ENCODE measurements around the gene CNRIP1.
"Not testable (repeated sequence)": the region's sequence is repeated elsewhere in the genome, so short reads cannot be mapped to it uniquely, and the experiment has no call there.

CNRIP1 gene

DNA sequence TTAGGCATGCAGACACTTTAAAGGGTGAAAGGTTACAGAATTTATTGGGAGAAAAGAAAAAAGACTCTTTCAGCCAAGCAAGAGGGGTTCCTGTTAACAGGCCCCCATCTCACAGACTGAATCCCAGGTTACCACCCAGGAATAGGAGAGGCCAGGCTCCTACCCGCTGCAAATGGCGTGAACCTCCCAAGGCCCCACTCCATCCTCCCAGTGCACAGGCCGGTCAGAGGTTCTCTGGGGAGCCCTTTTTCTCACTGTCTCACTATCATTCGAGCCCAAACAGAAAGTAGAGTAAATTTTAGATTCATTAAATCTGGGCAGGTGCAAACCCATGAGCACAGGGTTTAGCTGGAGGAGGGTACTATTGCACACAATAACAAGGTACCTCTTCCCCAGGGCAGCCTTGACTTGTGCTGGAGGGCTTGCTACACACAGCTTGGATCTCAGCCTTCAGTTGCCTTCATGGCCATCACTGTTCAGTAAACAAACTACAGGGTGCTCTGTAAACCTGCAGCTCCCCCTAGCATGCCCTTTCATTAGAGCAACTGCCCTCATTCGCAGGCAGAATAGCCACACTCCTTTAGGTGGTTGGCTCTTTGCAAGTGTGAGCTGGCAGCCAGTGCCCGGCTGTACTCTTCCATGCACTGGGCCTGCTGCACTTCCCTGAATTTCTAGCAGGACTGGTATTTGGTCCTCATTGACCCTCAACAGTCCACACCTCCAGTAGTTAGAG is 38.0 kb upstream of the CNRIP1 start:
- no CpG with 5 or more reads among the region's 6 CpGs for WGBS (ENCODE audit: insufficient coverage, insufficient read length)
- peak; percentile 55 for DNase-seq (ENCODE audit: low read depth, low spot score)
- Histone ChIP-seq H3K9me3 (ENCODE audit: control insufficient read depth, insufficient read depth, low read length) (no peaks in the 10 kb centered on the region), H3K27ac (ENCODE audit: low read length) (no peak overlapping the region), H3K4me1 (ENCODE audit: control insufficient read depth, insufficient read depth, low read length) (no peaks in the 10 kb centered on the region; the same call in 1 of the 2 replicates), H3K36me3 (ENCODE audit: control insufficient read depth, insufficient read depth, low read length) (no peaks in the 10 kb centered on the region), H3K27me3 (ENCODE audit: control insufficient read depth, insufficient read depth, low read length) (no peaks in the 10 kb centered on the region), H3K4me3 (ENCODE audit: low read length) (no peak overlapping the region)

DNA sequence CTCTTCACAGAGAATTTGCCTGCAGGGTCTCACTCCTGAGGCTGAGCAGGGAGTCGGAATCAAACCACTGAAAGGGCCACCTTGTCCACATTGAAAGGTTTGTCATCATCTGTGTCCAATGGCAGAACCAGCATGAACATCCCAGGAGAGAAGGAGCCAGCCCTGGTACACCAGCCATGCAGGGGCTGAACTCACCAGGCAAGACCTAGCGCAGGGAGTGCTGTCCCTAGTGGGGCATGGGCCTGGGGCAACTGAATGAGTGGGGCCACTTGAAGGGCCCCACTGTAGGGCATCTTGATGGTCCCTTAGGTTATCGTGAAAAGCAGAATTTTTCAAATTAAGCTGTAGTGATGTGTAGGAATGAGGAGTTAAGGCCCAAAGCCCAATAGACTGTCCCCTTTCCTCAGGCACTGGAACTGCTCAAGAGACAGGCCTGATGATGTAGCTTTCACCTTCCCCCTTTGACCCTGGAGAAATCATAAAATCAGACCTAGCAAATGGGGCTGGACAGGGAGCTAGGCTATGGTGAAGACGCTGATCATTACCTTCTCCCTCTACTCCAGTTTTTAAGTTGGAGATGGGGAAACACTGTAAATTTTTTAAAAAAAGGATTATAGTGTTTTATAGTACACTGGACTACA is 37.0 kb upstream of the CNRIP1 start:
- H3K36me3 ChIP-seq (ENCODE audit: control insufficient read depth, insufficient read depth, low read length), result no peaks in the 10 kb centered on the region
- DNase-seq (ENCODE audit: low read depth, low spot score), result no peak
- H3K4me1 ChIP-seq (ENCODE audit: control insufficient read depth, insufficient read depth, low read length), result no peaks in the 10 kb centered on the region; the same call in 1 of the 2 replicates
- WGBS (ENCODE audit: insufficient coverage, insufficient read length), result no CpG with 5 or more reads among the region's 4 CpGs
- H3K27me3 ChIP-seq (ENCODE audit: control insufficient read depth, insufficient read depth, low read length), result no peaks in the 10 kb centered on the region
- no peak overlapping the region for H3K27ac ChIP-seq (ENCODE audit: low read length)
- no peak overlapping the region for H3K4me3 ChIP-seq (ENCODE audit: low read length)
- no peaks in the 10 kb centered on the region for H3K9me3 ChIP-seq (ENCODE audit: control insufficient read depth, insufficient read depth, low read length)

DNA sequence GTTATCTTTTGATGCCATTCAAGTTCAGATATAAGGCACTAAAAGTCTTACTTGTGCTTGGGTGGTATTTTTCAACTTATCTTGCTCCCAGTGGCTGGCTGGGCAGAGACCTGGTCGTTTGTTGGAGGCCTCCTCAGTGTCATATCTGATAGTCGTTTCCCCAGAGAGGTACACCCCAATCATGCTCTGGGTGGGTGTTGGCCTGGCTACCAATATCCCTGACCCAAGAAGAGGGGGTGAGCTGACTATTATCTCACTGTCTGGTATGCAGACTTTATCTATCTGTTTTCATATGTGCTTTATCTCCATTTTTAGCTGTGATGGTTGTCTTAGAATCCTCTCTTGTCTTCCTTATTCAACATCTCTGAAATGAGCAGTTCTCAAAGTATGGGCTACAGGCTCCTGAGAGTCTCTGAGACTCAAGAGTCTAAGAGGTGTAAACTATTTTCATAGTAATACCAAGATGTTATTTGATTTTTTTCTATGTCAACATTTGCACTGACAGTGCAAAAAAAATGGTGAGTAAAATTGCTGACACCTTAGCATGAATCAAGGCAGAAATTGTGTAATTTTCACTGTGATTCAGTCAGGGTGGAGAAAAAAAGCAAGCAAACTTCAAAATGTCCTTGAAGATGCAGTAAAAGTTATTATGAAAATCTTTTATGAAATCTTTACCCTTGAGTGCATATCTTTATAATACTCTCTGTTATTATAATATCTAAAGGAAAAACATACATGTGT is 33.1 kb upstream of the CNRIP1 start:
- H3K27ac ChIP-seq (ENCODE audit: low read length), result no peak overlapping the region
- no peaks in the 10 kb centered on the region for H3K4me1 ChIP-seq (ENCODE audit: control insufficient read depth, insufficient read depth, low read length)

DNA sequence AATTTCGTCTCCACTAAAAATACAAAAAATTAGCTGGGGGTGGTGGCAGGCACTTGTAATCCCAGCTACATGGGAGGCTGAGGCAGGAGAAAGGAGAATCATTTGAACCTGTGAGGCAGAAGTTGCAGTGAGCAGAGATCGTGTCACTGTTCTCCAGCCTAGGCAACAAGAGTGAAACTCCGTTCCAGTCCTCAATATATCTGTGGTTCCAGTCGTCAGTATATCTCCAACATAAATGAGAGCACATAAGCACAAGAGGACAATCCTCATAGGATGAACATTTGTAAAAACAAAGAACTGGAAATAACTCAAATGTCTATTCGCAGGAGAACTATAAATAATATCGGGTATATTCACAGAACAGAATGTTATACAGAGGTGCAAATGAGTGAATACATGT is 32.2 kb upstream of the CNRIP1 start:
- no CpG with 5 or more reads among the region's 6 CpGs for WGBS (ENCODE audit: insufficient coverage, insufficient read length)
- Histone ChIP-seq H3K9me3 (ENCODE audit: control insufficient read depth, insufficient read depth, low read length) (no peaks in the 10 kb centered on the region), H3K27ac (ENCODE audit: low read length) (no peak overlapping the region), H3K4me1 (ENCODE audit: control insufficient read depth, insufficient read depth, low read length) (no peaks in the 10 kb centered on the region), H3K27me3 (ENCODE audit: control insufficient read depth, insufficient read depth, low read length) (no peaks in the 10 kb centered on the region), H3K36me3 (ENCODE audit: control insufficient read depth, insufficient read depth, low read length) (no peaks in the 10 kb centered on the region), H3K4me3 (ENCODE audit: low read length) (no peak overlapping the region)
- no peak for DNase-seq (ENCODE audit: low read depth, low spot score)

More for the DNA sequence above, 33.1 kb upstream of the CNRIP1 start:
- Histone ChIP-seq H3K36me3 (ENCODE audit: control insufficient read depth, insufficient read depth, low read length) (no peaks in the 10 kb centered on the region), H3K4me3 (ENCODE audit: low read length) (no peak overlapping the region), H3K9me3 (ENCODE audit: control insufficient read depth, insufficient read depth, low read length) (no peaks in the 10 kb centered on the region), H3K27me3 (ENCODE audit: control insufficient read depth, insufficient read depth, low read length) (no peaks in the 10 kb centered on the region)
- WGBS (ENCODE audit: insufficient coverage, insufficient read length), result no CpG with 5 or more reads among the region's 2 CpGs
- DNase-seq (ENCODE audit: low read depth, low spot score), result no peak

DNA sequence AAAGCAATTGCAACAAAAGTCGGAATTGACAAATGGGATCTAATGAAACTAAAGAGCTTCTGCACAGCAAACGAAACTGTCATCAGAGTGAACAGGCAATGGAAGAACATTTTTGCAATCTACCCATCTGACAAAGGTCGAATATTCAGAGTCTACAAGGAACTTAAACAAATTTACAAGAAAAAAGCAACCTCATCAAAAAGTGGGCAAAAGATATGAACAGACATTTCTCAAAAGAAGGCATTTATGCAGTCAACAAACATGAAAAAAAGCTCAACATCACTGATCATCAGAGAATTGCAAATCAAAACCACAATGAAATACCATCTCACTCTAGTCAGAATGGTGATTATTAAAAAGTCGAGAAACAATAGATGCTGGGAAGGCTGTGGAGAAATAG is 29.3 kb upstream of the CNRIP1 start:
- DNase-seq (ENCODE audit: low read depth, low spot score); H3K27ac ChIP-seq (ENCODE audit: low read length); H3K9me3 ChIP-seq (ENCODE audit: control insufficient read depth, insufficient read depth, low read length); H3K4me3 ChIP-seq (ENCODE audit: low read length); H3K36me3 ChIP-seq (ENCODE audit: control insufficient read depth, insufficient read depth, low read length); H3K27me3 ChIP-seq (ENCODE audit: control insufficient read depth, insufficient read depth, low read length); H3K4me1 ChIP-seq (ENCODE audit: control insufficient read depth, insufficient read depth, low read length): not testable (repeated sequence)
- no CpG with 5 or more reads among the region's 4 CpGs for WGBS (ENCODE audit: insufficient coverage, insufficient read length)

DNA sequence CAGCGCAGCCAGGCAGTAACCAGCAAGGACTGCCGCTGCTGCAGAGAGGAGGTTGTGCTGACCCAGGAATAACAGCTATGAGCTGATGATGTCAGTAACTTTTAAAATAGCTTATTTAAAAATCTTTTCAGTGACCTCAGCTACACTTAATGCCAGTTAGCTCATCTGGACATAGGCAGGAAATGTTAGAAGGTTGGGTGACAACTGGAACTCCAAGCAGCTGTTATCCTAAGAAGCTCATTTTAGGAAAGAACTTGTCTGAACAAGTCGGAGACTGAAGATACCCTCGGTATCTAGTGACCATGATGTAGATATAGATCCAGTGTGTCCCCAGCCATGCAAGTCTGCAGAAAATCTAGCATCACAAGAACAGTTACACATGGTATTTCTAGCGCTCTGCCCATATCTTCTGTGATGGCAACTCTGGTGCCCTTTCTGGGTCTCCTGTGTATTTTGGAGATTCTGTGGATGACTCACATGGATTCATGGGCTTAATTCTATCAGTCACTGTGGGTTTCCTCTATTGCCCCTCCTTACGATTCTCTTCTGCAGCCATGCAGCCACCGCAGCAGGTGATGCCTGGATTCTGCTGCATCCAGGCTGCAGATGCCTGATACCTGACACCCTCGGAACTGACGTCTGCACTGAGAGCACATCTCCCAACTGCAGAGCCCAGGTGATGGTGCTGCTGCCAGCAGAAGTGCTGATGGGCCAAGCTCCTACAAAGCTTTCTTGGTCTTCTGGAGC is 25.6 kb upstream of the CNRIP1 start:
- Histone ChIP-seq H3K9me3 (ENCODE audit: control insufficient read depth, insufficient read depth, low read length) (no peaks in the 10 kb centered on the region), H3K4me3 (ENCODE audit: low read length) (no peak overlapping the region), H3K27me3 (ENCODE audit: control insufficient read depth, insufficient read depth, low read length) (no peaks in the 10 kb centered on the region), H3K4me1 (ENCODE audit: control insufficient read depth, insufficient read depth, low read length) (no peaks in the 10 kb centered on the region), H3K27ac (ENCODE audit: low read length) (no peak overlapping the region), H3K36me3 (ENCODE audit: control insufficient read depth, insufficient read depth, low read length) (no peaks in the 10 kb centered on the region)
- WGBS (ENCODE audit: insufficient coverage, insufficient read length), result no CpG with 5 or more reads among the region's 9 CpGs
- no peak for DNase-seq (ENCODE audit: low read depth, low spot score)

DNA sequence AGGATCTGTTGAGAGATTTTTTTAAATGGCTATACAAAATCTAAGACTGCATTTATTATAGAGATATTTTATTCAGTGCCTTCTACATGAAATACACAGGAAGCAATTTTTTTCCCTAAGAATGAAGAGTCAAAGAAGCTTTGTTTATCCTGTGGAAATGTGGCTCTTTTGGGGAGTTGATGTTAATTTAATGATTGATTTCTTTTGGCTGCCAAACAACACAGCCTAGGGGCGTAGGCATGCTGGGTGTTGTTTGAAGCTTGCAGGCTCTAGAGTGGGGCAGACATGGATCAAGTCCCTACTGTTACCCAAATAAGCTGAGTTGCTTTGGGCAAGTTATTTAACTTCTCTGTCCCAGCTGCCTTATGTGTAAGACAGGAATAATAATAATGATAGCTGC is 24.3 kb upstream of the CNRIP1 start:
- no peak overlapping the region for H3K27ac ChIP-seq (ENCODE audit: low read length)
- WGBS (ENCODE audit: insufficient coverage, insufficient read length), result no CpG with 5 or more reads among the region's 1 CpG
- no peaks in the 10 kb centered on the region for H3K4me1 ChIP-seq (ENCODE audit: control insufficient read depth, insufficient read depth, low read length)
- no peak for DNase-seq (ENCODE audit: low read depth, low spot score)
- H3K27me3 ChIP-seq (ENCODE audit: control insufficient read depth, insufficient read depth, low read length), result no peaks in the 10 kb centered on the region
- no peak overlapping the region for H3K4me3 ChIP-seq (ENCODE audit: low read length)
- H3K36me3 ChIP-seq (ENCODE audit: control insufficient read depth, insufficient read depth, low read length), result no peaks in the 10 kb centered on the region
- H3K9me3 ChIP-seq (ENCODE audit: control insufficient read depth, insufficient read depth, low read length), result no peaks in the 10 kb centered on the region

DNA sequence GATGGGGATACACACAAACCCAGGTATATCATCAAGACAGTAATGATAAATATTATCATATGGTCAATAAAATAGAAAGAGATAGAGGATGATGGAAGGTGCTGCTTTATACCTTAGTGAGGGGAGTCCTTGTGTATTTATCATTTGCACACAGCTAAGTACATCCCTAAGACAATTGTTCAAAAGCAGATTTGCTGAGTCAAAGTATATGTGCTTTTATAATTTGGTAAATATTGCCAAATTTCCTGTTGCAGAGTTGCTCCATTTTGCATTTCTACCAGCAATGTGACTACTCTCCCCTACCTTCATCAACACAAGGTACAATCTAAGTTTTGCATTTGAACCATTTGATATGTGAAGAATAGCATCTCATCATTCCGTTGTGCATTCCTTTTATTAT is 22.7 kb upstream of the CNRIP1 start:
- no CpG with 5 or more reads among the region's 1 CpG for WGBS (ENCODE audit: insufficient coverage, insufficient read length)
- no peak overlapping the region for H3K27ac ChIP-seq (ENCODE audit: low read length)
- no peaks in the 10 kb centered on the region for H3K9me3 ChIP-seq (ENCODE audit: control insufficient read depth, insufficient read depth, low read length)

DNA sequence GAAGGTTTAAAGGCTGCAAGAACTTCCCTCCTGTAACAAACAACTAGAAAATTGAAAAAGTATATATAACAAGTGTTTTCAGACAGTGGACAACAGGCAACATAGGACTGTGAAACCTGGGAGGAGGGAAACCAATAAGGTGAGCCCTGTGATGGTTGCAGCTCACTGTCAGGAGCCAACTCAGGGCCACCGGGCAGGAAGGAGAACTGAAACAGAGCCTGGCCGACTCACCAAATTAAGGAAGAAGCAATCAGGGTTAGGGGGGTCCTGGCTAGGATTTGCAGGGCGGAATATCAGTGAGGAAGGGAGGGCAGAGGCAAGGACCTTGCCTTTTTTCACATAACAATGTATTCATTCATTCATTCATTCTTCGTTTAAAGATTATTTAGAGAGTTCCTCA is 21.8 kb upstream of the CNRIP1 start:
- no peaks in the 10 kb centered on the region for H3K36me3 ChIP-seq (ENCODE audit: control insufficient read depth, insufficient read depth, low read length)
- DNase-seq (ENCODE audit: low read depth, low spot score), result no peak
- H3K27ac ChIP-seq (ENCODE audit: low read length), result no peak overlapping the region
- H3K27me3 ChIP-seq (ENCODE audit: control insufficient read depth, insufficient read depth, low read length), result no peaks in the 10 kb centered on the region
- no peaks in the 10 kb centered on the region for H3K9me3 ChIP-seq (ENCODE audit: control insufficient read depth, insufficient read depth, low read length)
- no peaks in the 10 kb centered on the region for H3K4me1 ChIP-seq (ENCODE audit: control insufficient read depth, insufficient read depth, low read length)
- WGBS (ENCODE audit: insufficient coverage, insufficient read length), result no CpG with 5 or more reads among the region's 4 CpGs
- H3K4me3 ChIP-seq (ENCODE audit: low read length), result no peak overlapping the region

More for the DNA sequence above, 22.7 kb upstream of the CNRIP1 start:
- no peak for DNase-seq (ENCODE audit: low read depth, low spot score)
- H3K27me3 ChIP-seq (ENCODE audit: control insufficient read depth, insufficient read depth, low read length), result no peaks in the 10 kb centered on the region
- no peak overlapping the region for H3K4me3 ChIP-seq (ENCODE audit: low read length)
- H3K4me1 ChIP-seq (ENCODE audit: control insufficient read depth, insufficient read depth, low read length), result no peaks in the 10 kb centered on the region
- H3K36me3 ChIP-seq (ENCODE audit: control insufficient read depth, insufficient read depth, low read length), result no peaks in the 10 kb centered on the region

DNA sequence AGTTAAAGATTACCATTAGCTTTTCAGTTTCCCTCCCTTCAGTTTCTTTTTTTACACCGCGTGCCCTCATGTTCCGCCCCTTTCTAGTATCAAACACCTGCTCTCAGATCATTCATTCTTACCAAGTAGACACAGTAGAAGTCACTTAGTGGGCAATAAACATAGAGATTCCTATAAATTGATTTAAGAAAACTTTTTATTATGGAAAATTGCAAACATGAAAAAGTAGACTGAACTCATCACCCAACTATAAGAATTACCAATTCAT is 21.2 kb upstream of the CNRIP1 start:
- WGBS (ENCODE audit: insufficient coverage, insufficient read length), result no CpG with 5 or more reads among the region's 3 CpGs
- Histone ChIP-seq H3K27ac (ENCODE audit: low read length) (no peak overlapping the region), H3K36me3 (ENCODE audit: control insufficient read depth, insufficient read depth, low read length) (no peaks in the 10 kb centered on the region), H3K27me3 (ENCODE audit: control insufficient read depth, insufficient read depth, low read length) (no peaks in the 10 kb centered on the region), H3K4me1 (ENCODE audit: control insufficient read depth, insufficient read depth, low read length) (no peaks in the 10 kb centered on the region), H3K9me3 (ENCODE audit: control insufficient read depth, insufficient read depth, low read length) (no peaks in the 10 kb centered on the region), H3K4me3 (ENCODE audit: low read length) (no peak overlapping the region)
- DNase-seq (ENCODE audit: low read depth, low spot score), result no peak

Measured in iPS DF 6.9 (cell line).